DOHH2 (cell line): Measurements from ENCODE around the gene CA6.

Experiments used
- H3F3A ChIP-seq: fragments of 200-600 bp; sonication (generic), shearing (Covaris generic); 2 replicates; pipeline ENCODE4 v1.6.0; 2016; ENCODE audit warnings: antibody characterized with exemption, mild to moderate bottlenecking; ENCODE audit not compliant: control insufficient read depth, insufficient read depth
- H3K27ac ChIP-seq: fragments of 200-600 bp; sonication (generic); 2 replicates; pipeline ENCODE4 v1.5.1; 2014; ENCODE audit warnings: low read depth, mild to moderate bottlenecking, low read length, moderate library complexity
- H3K27me3 ChIP-seq: fragments of 200-600 bp; sonication (generic); 2 replicates; pipeline ENCODE4 v1.6.1; 2014; ENCODE audit warnings: mild to moderate bottlenecking, low read length, mixed read lengths; ENCODE audit not compliant: control insufficient read depth
- H3K36me3 ChIP-seq: fragments of 200-600 bp; sonication (generic); 2 replicates; pipeline ENCODE4 v1.6.1; 2014; ENCODE audit warnings: mild to moderate bottlenecking, low read length, moderate library complexity, mixed read lengths; ENCODE audit not compliant: control insufficient read depth
- H3K4me1 ChIP-seq: fragments of 200-600 bp; sonication (generic); 2 replicates; pipeline ENCODE4 v1.6.1; 2014; ENCODE audit warnings: mild to moderate bottlenecking, low read length, mixed read lengths; ENCODE audit not compliant: control insufficient read depth
- H3K4me2 ChIP-seq: fragments of 200-600 bp; sonication (generic); 2 replicates; pipeline ENCODE4 v1.6.0; 2014; ENCODE audit warnings: mild to moderate bottlenecking, low read length, moderate library complexity
- H3K4me3 ChIP-seq: fragments of 200-600 bp; sonication (generic); 2 replicates; pipeline ENCODE4 v1.5.1; 2014; ENCODE audit warnings: mild to moderate bottlenecking, low read length, mixed read lengths
- H3K79me2 ChIP-seq: fragments of 200-600 bp; sonication (generic); 2 replicates; pipeline ENCODE4 v1.6.1; 2014; ENCODE audit warnings: mild to moderate bottlenecking, low read length, mixed read lengths; ENCODE audit not compliant: control insufficient read depth
- H3K9me2 ChIP-seq: fragments of 200-600 bp; sonication (generic); replicated peaks from 2 replicates; pipeline ENCODE4 v1.6.1; 2014; ENCODE audit warnings: mild to moderate bottlenecking, low read length, mixed read lengths; ENCODE audit not compliant: control insufficient read depth
- H3K9me3 ChIP-seq: fragments of 200-600 bp; sonication (generic); 2 replicates; pipeline ENCODE4 v1.6.1; 2014; ENCODE audit warnings: antibody characterized with exemption, low read length, mixed read lengths; ENCODE audit not compliant: control insufficient read depth, insufficient read depth
- H4K20me1 ChIP-seq: fragments of 200-600 bp; sonication (generic); 2 replicates; pipeline ENCODE4 v1.6.0; 2014; ENCODE audit warnings: low read depth, mild to moderate bottlenecking, antibody characterized with exemption, low read length, moderate library complexity; ENCODE audit not compliant: control insufficient read depth, insufficient read depth
- CTCF ChIP-seq: fragments of 200-600 bp; sonication (generic); IDR thresholded peaks from one replicate; pipeline ENCODE4 v1.5.1; 2014; ENCODE audit warnings: antibody characterized with exemption, mild to moderate bottlenecking, low read depth, low read length; ENCODE audit not compliant: poor library complexity, severe bottlenecking
- EZH2phosphoT487 ChIP-seq: fragments of 200-600 bp; sonication (generic); IDR thresholded peaks from 2 replicates; pipeline ENCODE4 v1.6.1; 2017; ENCODE audit warnings: borderline replicate concordance, mild to moderate bottlenecking, antibody characterized with exemption, low read length, moderate library complexity, mixed read lengths

The CA6 gene

GRCh38 chr1:8905582-8906191 is 40.0 kb upstream of the CA6 start:
- H3K36me3 ChIP-seq: no peaks in the 10 kb centered on the region
- no peak overlapping the region for H3K4me2 ChIP-seq

GRCh38 chr1:8908388-8909151 is 37.1 kb upstream of the CA6 start:
- no peaks in the 10 kb centered on the region for H4K20me1 ChIP-seq
- H3K27me3 ChIP-seq: no peaks in the 10 kb centered on the region
- TF ChIP-seq EZH2phosphoT487 (no peak), CTCF (no peak)
- no peaks in the 10 kb centered on the region for H3K36me3 ChIP-seq
- H3K9me2 ChIP-seq: no peaks in the 10 kb centered on the region
- H3K79me2 ChIP-seq: no peaks in the 10 kb centered on the region
- H3K4me2 ChIP-seq: no peak overlapping the region
- no peaks in the 10 kb centered on the region for H3K9me3 ChIP-seq
- H3K4me3 ChIP-seq: no peak overlapping the region
- H3K27ac ChIP-seq: no peak overlapping the region
- no peaks in the 10 kb centered on the region for H3F3A ChIP-seq
- H3K4me1 ChIP-seq: peaks cover 21% of the 10 kb centered on the region

More at GRCh38 chr1:8905582-8906191, 40.0 kb upstream of the CA6 start:
- Histone ChIP-seq H3K4me3 (no peak overlapping the region), H3F3A (no peaks in the 10 kb centered on the region), H3K27me3 (no peaks in the 10 kb centered on the region), H3K4me1 (peaks cover 8% of the 10 kb centered on the region), H4K20me1 (no peaks in the 10 kb centered on the region), H3K27ac (no peak overlapping the region), H3K9me2 (no peaks in the 10 kb centered on the region), H3K9me3 (no peaks in the 10 kb centered on the region), H3K79me2 (no peaks in the 10 kb centered on the region)
- no peak for TF ChIP-seq CTCF
- TF ChIP-seq EZH2phosphoT487: no peak

DNA sequence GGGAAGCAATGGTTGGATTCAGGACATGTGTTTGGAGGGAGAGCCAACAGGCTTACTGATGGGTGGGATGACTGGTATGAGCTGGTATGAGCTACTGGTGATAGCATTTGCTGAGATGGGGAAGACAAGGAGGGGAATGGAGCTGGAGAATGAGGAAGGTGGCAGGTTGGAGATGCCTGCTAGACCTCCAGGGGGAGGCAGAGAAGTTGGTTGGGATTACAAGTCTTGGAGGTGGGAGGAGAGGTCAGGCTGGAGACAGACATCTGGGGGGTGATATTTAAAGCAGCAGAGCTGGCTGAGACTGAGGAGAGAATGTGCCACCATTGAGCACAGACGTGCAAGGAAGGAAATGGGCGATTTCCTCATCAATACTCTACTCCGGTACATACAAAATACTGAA is 35.3 kb upstream of the CA6 start:
- H3K27ac ChIP-seq: no peak overlapping the region
- no peaks in the 10 kb centered on the region for H3F3A ChIP-seq
- TF ChIP-seq EZH2phosphoT487 (no peak), CTCF (no peak)
- peaks cover 36% of the 10 kb centered on the region for H3K4me1 ChIP-seq
- H3K4me2 ChIP-seq: no peak overlapping the region
- no peaks in the 10 kb centered on the region for H3K9me2 ChIP-seq
- no peaks in the 10 kb centered on the region for H3K9me3 ChIP-seq
- no peak overlapping the region for H3K4me3 ChIP-seq
- no peaks in the 10 kb centered on the region for H3K79me2 ChIP-seq
- no peaks in the 10 kb centered on the region for H3K36me3 ChIP-seq
- no peaks in the 10 kb centered on the region for H3K27me3 ChIP-seq
- H4K20me1 ChIP-seq: no peaks in the 10 kb centered on the region
